Right lung (tissue), 5 donors: ENCODE measurements around the gene GON4L. TPM values are rescaled to one million over a fixed set of nuclear protein-coding genes. Genes with fewer than 3 reads are reported as not detected.
"Not testable (repeated sequence)": the region's sequence is repeated elsewhere in the genome, so short reads cannot be mapped to it uniquely, and the experiment has no call there.

Experiments used
- DNase-seq, 2 donors: peaks; one replicate each; pipeline ENCODE4 v3.0.0-alpha.2; 2013
- polyA plus RNA-seq, 5 donors: library from polyadenylated mRNA; unstranded; fragments of 120-200 nt; gene quantifications; one replicate each; pipeline versions ENCODE4 v1.2.1 to v1.2.3, GENCODE V29; 2013; ENCODE audit warnings: inconsistent platforms in 1 of 5, low replicate concordance in 1 of 5; ENCODE audit not compliant: insufficient read length in 5 of 5, insufficient read depth in 1 of 5

The GON4L gene
- polyA plus RNA-seq, 5 donors = 47.3 to 64.9 (median 61.8) TPM

GRCh38 chr1:155760751-155761475 is 96.1 kb downstream of the GON4L start:
- DNase-seq = no peak

DNA sequence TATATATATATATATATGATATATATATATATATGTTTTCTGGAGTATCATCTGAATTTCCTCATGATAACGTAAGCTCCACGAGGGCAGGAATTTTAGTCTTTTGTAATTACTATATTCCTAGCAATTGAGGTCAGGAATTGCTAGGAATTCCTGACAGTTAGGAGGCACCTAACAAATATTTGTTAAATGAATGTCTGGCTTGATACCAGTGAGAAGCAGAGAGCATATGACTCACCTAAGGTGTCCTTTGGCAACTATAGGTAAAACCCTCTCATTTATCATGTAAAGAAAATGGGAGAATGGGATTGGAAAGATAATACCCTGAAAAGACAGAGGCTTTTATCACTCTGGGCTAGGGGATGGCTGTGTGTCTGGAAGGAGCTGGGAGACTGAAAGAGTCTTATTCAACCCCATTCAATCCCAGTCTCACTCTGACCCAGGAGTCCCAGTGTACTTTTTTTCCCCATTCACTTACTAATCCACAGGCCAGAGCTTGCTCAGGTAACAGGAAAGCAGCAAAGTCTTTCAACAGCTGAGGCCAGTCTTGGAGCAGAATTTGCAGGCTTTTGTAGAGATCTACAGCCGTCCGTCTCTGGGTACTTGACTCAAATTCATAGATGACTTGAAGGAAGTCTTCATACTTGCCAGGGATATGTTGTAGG is 96.9 kb downstream of the GON4L start:
- no peak for DNase-seq

- DNase-seq = not testable (repeated sequence)
Observed at GRCh38 chr1:155759017-155759416, 98.0 kb downstream of the GON4L start.

- DNase-seq = not testable (repeated sequence)
Observed at GRCh38 chr1:155748141-155748540, 108.9 kb downstream of the GON4L start.

DNA sequence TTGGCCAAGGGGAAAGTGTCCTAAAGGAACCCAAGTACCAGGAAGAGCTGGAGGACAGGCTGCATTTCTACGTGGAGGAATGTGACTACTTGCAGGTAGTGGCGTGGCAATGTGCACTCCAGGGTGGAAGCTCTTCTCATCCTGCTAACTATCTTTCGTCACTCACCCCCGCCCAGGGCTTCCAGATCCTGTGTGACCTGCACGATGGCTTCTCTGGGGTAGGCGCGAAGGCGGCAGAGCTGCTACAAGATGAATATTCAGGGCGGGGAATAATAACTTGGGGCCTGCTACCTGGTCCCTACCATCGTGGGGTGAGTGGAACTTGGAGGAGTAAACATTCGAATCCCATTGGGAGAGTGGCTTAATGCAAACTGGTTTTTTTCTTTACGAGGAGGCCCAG is 109.4 kb downstream of the GON4L start:
- not testable (repeated sequence) for DNase-seq

DNA sequence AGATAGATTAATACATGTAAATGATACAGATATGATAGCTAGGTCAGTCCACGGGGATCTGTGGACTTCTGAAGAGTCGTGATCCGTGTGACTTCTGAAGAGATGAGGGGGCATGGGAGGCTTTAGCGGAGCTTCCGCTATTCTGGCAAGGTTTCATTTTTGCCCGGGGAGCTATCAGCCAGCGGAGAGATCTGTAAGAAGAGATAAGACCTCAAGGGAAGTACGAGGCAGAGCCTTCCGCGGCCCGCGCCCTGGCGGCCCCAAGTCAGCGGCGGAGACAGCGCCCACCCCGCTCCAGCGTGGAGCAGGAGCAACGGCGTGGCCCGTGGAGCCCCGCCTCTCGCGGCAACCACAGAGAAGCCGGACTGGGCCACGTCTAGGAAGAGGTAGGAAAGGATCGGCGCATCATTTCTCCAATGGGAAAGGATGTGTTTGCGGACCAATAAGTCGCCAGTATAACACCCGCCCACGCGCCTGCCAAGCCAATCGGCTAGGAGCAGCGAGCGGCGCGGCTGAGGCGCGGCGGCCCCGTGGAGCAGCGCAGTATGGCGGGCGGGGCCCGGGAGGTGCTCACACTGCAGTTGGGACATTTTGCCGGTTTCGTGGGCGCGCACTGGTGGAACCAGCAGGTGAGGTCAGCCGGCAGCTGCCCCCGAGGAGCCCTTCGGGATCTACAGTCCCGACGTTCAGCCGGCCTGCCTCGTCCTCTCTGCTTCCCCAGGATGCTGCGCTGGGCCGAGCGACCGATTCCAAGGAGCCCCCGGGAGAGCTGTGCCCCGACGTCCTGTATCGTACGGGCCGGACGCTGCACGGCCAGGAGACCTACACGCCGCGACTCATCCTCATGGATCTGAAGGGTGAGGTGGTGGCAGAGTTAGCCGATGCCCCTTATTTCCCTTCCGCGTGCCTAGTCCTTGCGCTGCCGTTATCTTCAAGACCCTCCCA is 111.5 kb downstream of the GON4L start:
- peak; percentile 90 for DNase-seq

GRCh38 chr1:155744711-155745283 is 112.2 kb downstream of the GON4L start:
- no peak for DNase-seq

DNA sequence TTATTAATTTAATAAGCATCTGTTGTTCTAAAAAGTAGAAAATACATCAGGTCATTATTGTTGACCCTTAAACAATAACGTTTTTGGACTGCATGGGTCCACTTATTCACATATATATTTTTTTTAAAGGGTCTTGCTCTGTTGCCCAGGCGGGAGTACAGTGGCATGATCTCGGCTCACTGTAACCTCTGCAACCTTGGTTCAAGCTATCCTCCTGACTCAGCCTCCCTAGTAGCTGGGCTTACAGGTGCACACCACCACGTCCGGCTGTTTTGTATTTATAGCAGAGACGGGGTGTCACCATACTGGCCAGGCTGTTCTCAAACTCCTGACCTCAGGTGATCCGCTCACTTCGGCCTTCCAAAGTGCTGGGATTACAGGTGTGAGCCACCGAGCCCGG is 115.1 kb downstream of the GON4L start:
- DNase-seq = no peak

DNA sequence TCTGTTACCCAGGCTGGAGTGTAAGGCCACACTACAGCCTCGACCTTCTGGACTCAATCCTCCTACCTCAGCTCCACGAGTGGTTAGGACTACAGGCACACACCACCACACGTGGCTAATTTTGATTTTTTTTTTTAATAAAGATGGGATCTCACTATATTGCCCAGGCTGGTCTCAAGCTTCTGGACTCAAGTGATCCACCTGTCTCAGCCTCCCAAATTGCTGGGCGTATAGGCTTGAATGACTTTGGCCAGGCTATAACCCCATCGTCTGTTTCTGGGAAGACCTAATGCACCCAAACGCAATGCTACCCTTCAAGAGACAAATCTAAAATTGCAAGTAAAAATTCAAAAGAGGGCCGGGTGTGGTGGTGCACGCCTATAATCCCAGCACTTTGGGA is 116.0 kb downstream of the GON4L start:
- DNase-seq = no peak

DNA sequence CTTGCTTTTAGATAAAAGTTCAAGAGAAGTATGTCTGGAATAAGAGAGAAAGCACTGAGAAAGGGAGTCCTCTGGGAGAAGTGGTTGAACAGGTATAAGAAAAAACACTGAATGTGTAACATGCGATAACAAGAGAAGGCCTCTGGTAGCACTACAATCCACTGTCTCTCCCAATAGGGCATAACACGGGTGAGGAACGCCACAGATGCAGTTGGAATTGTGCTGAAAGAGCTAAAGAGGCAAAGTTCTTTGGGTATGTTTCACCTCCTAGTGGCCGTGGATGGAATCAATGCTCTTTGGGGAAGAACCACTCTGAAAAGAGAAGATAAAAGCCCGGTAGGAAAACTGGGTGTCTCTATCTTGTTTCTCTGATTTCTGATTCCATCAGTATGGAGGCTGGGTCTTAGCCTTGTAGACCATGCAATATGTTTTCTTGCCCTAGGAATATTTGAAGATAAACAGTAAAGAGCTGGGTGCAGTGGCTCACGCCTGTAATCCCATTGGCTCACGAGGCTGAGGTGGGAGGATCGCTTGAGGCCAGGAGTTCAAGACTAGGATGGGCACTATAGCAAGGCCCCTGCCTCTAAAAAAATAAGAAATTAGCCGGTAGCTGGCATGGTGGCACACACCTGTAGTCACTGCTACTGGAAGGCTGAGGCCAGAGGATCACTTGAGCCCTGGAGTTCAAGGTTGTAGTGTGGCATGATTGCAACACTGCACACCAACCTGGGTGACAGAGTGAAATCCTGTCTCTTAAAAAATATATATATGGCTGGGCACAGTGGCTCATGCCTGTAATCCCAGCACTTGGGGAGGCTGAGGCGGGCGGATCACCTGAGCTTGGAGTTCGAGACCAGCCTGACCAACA is 127.7 kb downstream of the GON4L start:
- peak; percentile 25 to 36 for DNase-seq

DNA sequence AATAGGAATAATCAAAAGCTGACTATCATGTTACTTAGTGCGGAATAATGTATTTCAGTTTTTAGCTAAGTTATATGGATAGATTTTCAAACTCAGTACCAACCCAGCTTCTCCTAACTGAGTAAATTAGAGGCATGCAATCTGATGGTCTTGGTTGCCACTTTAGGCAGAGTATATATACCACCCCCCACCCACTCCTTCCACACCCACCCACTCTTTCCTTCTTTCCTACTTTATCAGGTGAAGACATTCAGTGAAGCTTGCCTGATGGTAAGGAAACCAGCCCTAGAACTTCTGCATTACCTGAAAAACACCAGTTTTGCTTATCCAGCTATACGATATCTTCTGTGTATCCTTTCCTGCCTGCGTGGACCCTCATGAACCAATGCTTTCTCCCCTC is 131.9 kb downstream of the GON4L start:
- no peak for DNase-seq

- DNase-seq = no peak
Observed at GRCh38 chr1:155719703-155720102, 137.3 kb downstream of the GON4L start.

GRCh38 chr1:155718524-155719115 is 138.4 kb downstream of the GON4L start:
- DNase-seq = not testable (repeated sequence)

DNA sequence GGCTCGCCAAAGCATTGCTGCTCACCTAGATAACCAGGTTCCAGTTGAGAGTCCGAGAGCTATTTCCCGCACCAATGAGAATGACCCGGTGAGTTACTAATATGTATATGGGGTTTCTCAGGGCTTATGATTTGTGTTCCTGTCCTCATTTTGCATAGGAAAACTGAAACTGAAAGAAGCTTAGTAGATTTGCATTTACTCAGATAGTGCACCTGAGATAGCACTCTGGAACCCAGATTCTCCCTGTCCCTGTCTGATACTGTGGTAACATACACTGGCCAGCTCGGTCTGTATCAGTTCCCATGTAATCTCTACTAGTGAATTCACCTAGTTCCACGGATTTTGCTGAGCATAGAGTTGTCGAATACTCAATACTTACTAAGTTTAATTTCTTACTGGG is 140.0 kb downstream of the GON4L start:
- DNase-seq = no peak

GRCh38 chr1:155715777-155716176 is 141.2 kb downstream of the GON4L start:
- no peak for DNase-seq

DNA sequence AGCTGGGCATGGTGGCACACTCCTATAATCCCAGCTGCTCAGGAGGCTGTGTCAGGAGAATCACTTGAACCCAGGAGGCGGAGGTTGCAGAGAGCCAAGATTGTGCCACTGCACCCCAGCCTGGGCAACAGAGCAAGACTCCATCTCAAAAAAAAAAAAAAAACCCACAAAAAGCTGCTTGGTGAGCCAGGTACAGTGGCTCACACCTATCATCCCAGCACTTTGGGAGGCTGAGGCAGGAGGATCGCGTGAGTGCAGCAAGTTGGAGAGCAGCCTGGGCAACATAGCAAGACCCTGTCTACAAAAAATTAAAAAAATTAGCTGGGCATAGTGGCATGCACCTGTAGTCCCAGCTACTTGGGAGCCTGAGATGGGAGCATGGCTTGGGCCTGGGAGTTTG is 142.0 kb downstream of the GON4L start:
- DNase-seq = not testable (repeated sequence)

DNA sequence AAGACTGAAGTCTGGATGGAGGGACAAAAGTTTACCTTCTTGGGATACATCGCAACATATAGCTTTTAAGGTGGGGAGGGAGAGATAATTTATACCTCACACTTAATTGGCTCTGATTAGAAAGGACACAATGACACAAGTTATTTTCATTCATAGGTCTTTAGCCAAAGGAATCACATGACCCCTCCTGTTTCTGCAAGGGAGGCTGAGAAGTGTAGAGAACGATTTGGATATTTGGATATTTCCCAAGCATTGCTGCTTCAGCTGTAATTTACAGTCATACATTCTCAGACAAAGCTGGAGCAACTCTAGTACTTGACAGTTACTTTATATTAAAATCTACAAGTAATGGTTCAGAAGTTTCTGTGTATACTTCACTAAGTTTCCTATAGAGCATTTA is 143.9 kb downstream of the GON4L start:
- DNase-seq = no peak

GRCh38 chr1:155712636-155713035 is 144.4 kb downstream of the GON4L start:
- not testable (repeated sequence) for DNase-seq

GRCh38 chr1:155711457-155711856 is 145.6 kb downstream of the GON4L start:
- DNase-seq = not testable (repeated sequence)

- DNase-seq = no peak
Observed at GRCh38 chr1:155709391-155709790, 147.6 kb downstream of the GON4L start.

DNA sequence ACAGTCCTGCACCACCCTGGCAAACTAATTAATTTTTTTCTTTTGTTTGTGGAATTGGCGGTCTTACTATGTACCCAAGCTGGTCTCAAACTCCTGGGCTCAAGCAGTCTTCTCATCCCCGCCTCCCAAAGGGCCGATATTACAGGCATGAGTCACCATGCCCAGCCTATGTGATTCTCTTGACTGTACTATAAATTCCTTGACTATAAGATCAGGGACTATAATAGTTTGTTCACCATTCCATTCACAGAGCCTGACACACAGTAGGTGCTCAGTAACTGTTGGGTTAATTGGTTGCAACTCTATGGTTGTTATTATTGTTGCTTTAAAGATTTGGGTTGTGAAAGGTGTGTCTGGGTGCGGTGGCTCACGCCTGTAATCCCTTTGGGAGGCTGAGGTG is 150.9 kb downstream of the GON4L start:
- no peak for DNase-seq
